ENCODE results near the gene RASL12.
A peak's percentile ranks its signal among the peaks of the same experiment; 100 is the strongest.

The RASL12 gene

GRCh38 chr15:65055201-65055870 is 12.5 kb downstream of the RASL12 start:
- H3K27ac ChIP-seq = no peak overlapping the region
- no peak for TF ChIP-seq CTCF (conservative IDR thresholded peaks at IDR 0.05)

- H3K27ac ChIP-seq = no peak overlapping the region
- TF ChIP-seq CTCF (conservative IDR thresholded peaks at IDR 0.05) = peak; percentile 97
These were observed 13.2 kb downstream of the RASL12 start for GRCh38 chr15:65054333-65055200.

GRCh38 chr15:65052956-65053355 is 14.8 kb downstream of the RASL12 start:
- no peak for TF ChIP-seq CTCF (conservative IDR thresholded peaks at IDR 0.05)
- H3K27ac ChIP-seq = no peak overlapping the region

GRCh38 chr15:65051266-65051665 is 16.5 kb downstream of the RASL12 start:
- no peak overlapping the region for H3K27ac ChIP-seq
- TF ChIP-seq CTCF (conservative IDR thresholded peaks at IDR 0.05) = no peak

GRCh38 chr15:65050270-65050669 is 17.5 kb downstream of the RASL12 start:
- no peak overlapping the region for H3K27ac ChIP-seq
- TF ChIP-seq CTCF (conservative IDR thresholded peaks at IDR 0.05) = no peak

GRCh38 chr15:65049418-65049840 is 18.4 kb downstream of the RASL12 start:
- no peak for TF ChIP-seq CTCF (conservative IDR thresholded peaks at IDR 0.05)
- H3K27ac ChIP-seq = no peak overlapping the region; the same call in 1 of the 2 replicates

- TF ChIP-seq CTCF (conservative IDR thresholded peaks at IDR 0.05) = no peak
- no peak overlapping the region for H3K27ac ChIP-seq
These were observed 19.6 kb downstream of the RASL12 start for GRCh38 chr15:65048241-65048640.

All from VCaP (cell line).